ENCODE results near the gene PLPP4. TPM values are rescaled to one million over a fixed set of nuclear protein-coding genes. Genes with fewer than 3 reads are reported as not detected.

PLPP4 gene
- total and polyA plus RNA-seq, 10 of the 15 experiments (the other 5 are each of a cell fraction or from before 2014, with no cell fraction given), result 0.08 to 3.1 (median 0.26) TPM; not detected in 3

- no peak for TF ChIP-seq SREBF1 (IDR thresholded peaks at IDR 0.05; ENCODE audit: low read length)
- TF ChIP-seq ASH2L (IDR thresholded peaks at IDR 0.05; ENCODE audit: borderline replicate concordance, low read depth), result no peak
These were observed 2.2 kb downstream of the PLPP4 start (continued) for GRCh38 chr10:120459185-120459584.

DNA sequence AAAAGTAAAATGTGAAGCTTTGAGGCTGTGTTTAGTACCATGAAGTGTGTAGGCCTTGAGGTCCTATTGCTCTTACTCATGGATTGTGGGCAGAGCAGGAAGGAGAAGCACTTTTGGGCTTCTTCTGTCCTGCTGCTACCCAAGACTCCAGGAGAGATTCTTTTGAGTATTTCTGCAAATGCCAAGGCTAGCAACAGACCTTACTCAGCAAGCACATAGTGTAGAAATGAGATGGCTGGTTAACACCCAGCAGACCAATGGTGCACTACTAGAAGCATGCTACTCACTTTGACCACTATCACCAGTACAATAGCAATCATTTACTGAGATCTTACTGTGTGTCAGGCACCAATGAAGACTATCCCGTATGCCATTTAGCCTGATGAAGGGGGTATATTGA lies 3.2 kb downstream of the PLPP4 start:
- in situ Hi-C loops (cut with MboI), result no loop called here
- Histone ChIP-seq H3K9ac (ENCODE audit: control insufficient read depth, insufficient read depth, low read length) (no peak overlapping the region), H4K20me1 (ENCODE audit: control insufficient read depth, insufficient read depth) (no peaks in the 10 kb centered on the region), H3K4me1 (ENCODE audit: control insufficient read depth, insufficient read depth, low read length) (no peaks in the 10 kb centered on the region), H2AFZ (ENCODE audit: control insufficient read depth, low read depth, low read length) (no peak overlapping the region), H3K9me3 (replicated peaks; ENCODE audit: control insufficient read depth, insufficient read depth, low read length) (no peaks in the 10 kb centered on the region), H3K36me3 (ENCODE audit: control insufficient read depth in 2 of 2, insufficient read depth in 2 of 2, low read length in 1 of 2) (no peaks in the 10 kb centered on the region), H3K27me3 (replicated peaks in 1 of 2; ENCODE audit: control insufficient read depth in 2 of 2, insufficient read depth in 2 of 2, low read length in 1 of 2) (peaks cover 5 to 11% of the 10 kb centered on the region in 2 experiments), H3K4me2 (ENCODE audit: control insufficient read depth, insufficient read depth) (no peak overlapping the region), H3K27ac (ENCODE audit: control insufficient read depth, insufficient read depth) (no peak overlapping the region), H3K79me2 (ENCODE audit: control insufficient read depth, insufficient read depth, low read length) (no peaks in the 10 kb centered on the region), H3K4me3 (no peak overlapping the region)
- ATAC-seq, result no peak
- RAD21 ChIA-PET (ENCODE audit: unreplicated experiment), result no interaction called here
- SMC1A ChIA-PET (ENCODE audit: uncharacterized antibody, unreplicated experiment), result no interaction called here
- no peak for DNase-seq (ENCODE audit: low read depth, low spot score)
- 0% methylated on average over 1 of the region's 1 CpG for WGBS (ENCODE audit: insufficient coverage, insufficient replicate concordance, low lambda C conversion rate, missing lambda C conversion rate)
- CTCF ChIA-PET, result no interaction called here
- intact Hi-C loops (cut with micrococcal nuclease; ENCODE audit: unreplicated experiment), result no loop called here
- TF ChIP-seq SP1 (IDR thresholded peaks at IDR 0.05; ENCODE audit: low read depth, low read length), result no peak
- POLR2A ChIA-PET, result no interaction called here
- no peak for FAIRE-seq
- BruUV-seq (replicated peaks), result no TSS peak

DNA sequence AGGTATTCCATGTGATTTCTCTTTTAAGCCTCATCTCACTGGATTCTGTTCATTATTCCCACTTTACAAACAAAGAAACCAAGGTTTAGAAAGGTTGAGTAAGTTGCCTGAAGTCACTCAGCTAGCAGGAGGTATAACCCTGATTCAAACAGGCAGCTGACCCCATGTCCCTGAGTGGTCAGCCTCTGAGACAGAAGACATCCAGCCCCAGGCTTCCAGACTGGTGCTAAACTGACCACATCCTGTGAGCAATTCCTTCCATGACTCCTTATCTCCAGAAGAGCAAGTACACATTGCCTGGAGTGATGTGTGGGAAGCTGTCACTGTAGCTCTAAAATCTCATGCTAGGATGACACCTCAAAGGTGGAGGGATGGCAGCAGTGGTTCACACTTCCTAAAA lies 3.7 kb downstream of the PLPP4 start:
- no peak for ATAC-seq
- intact Hi-C loops (cut with micrococcal nuclease; ENCODE audit: unreplicated experiment), result no loop called here
- Histone ChIP-seq H3K4me1 (ENCODE audit: control insufficient read depth, insufficient read depth, low read length) (no peaks in the 10 kb centered on the region), H2AFZ (ENCODE audit: control insufficient read depth, low read depth, low read length) (no peak overlapping the region), H3K9me3 (replicated peaks; ENCODE audit: control insufficient read depth, insufficient read depth, low read length) (no peaks in the 10 kb centered on the region), H3K9ac (ENCODE audit: control insufficient read depth, insufficient read depth, low read length) (no peak overlapping the region), H4K20me1 (ENCODE audit: control insufficient read depth, insufficient read depth) (no peaks in the 10 kb centered on the region), H3K4me3 (no peak overlapping the region), H3K27ac (ENCODE audit: control insufficient read depth, insufficient read depth) (no peak overlapping the region), H3K36me3 (ENCODE audit: control insufficient read depth in 2 of 2, insufficient read depth in 2 of 2, low read length in 1 of 2) (no peaks in the 10 kb centered on the region), H3K4me2 (ENCODE audit: control insufficient read depth, insufficient read depth) (no peak overlapping the region), H3K27me3 (replicated peaks in 1 of 2; ENCODE audit: control insufficient read depth in 2 of 2, insufficient read depth in 2 of 2, low read length in 1 of 2) (peaks cover 5 to 11% of the 10 kb centered on the region in 2 experiments), H3K79me2 (ENCODE audit: control insufficient read depth, insufficient read depth, low read length) (no peaks in the 10 kb centered on the region)
- no peak for FAIRE-seq
- in situ Hi-C loops (cut with MboI), result no loop called here
- RAD21 ChIA-PET (ENCODE audit: unreplicated experiment), result no interaction called here
- POLR2A ChIA-PET, result interaction anchor here (0.5 kb wide), 1 partner anchor 1358 kb away, joined by 8 read pairs; no protein-coding TSS in a partner anchor
- BruUV-seq (replicated peaks), result no TSS peak
- CTCF ChIA-PET, result no interaction called here
- DNase-seq (ENCODE audit: low read depth, low spot score), result no peak
- SMC1A ChIA-PET (ENCODE audit: uncharacterized antibody, unreplicated experiment), result interaction anchor here (0.5 to 0.8 kb wide), 2 partner anchors 11 to 44 kb away, joined by 3 read pairs; no protein-coding TSS in a partner anchor
- TF ChIP-seq BHLHE40 (IDR thresholded peaks at IDR 0.05; ENCODE audit: borderline replicate concordance in 1 of 2, low read depth in 2 of 2, low read length in 1 of 2) (no peak), EED (IDR thresholded peaks at IDR 0.05; ENCODE audit: low read depth) (no peak), FOS (IDR thresholded peaks at IDR 0.05; ENCODE audit: borderline replicate concordance, extremely low read depth, insufficient read length) (no peak), MXI1 (IDR thresholded peaks at IDR 0.05; ENCODE audit: low read depth, low read length) (no peak), SMARCA5 (IDR thresholded peaks at IDR 0.05) (no peak), BCLAF1 (IDR thresholded peaks at IDR 0.05) (no peak), YY1 (IDR thresholded peaks at IDR 0.05; ENCODE audit: low read depth, low read length) (no peak), CEBPB (IDR thresholded peaks at IDR 0.05; ENCODE audit: borderline replicate concordance in 1 of 2, low read depth in 2 of 2, low read length in 2 of 2) (no peak)
- TF ChIP-seq, protein P1, sequence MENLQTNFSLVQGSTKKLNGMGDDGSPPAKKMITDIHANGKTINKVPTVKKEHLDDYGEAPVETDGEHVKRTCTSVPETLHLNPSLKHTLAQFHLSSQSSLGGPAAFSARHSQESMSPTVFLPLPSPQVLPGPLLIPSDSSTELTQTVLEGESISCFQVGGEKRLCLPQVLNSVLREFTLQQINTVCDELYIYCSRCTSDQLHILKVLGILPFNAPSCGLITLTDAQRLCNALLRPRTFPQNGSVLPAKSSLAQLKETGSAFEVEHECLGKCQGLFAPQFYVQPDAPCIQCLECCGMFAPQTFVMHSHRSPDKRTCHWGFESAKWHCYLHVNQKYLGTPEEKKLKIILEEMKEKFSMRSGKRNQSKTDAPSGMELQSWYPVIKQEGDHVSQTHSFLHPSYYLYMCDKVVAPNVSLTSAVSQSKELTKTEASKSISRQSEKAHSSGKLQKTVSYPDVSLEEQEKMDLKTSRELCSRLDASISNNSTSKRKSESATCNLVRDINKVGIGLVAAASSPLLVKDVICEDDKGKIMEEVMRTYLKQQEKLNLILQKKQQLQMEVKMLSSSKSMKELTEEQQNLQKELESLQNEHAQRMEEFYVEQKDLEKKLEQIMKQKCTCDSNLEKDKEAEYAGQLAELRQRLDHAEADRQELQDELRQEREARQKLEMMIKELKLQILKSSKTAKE (IDR thresholded peaks at IDR 0.05; ENCODE audit: low read depth, poor library complexity, severe bottlenecking), result no peak

Data from GM12878 (cell line).